GM19351 (cell line): ENCODE data around the gene EIF1B.
"Not testable (repeated sequence)": the region's sequence is repeated elsewhere in the genome, so short reads cannot be mapped to it uniquely, and the experiment has no call there.

ENCODE experiments used
- ATAC-seq: cut with Tn5 transposase; IDR thresholded peaks from one replicate; pipeline ENCODE4 v1.9.1; 2021; ENCODE audit warnings: mild to moderate bottlenecking, moderate library complexity; ENCODE audit not compliant: unreplicated experiment

Gene EIF1B

GRCh38 chr3:40309418-40309924 is at the start of gene EIF1B:
Gene EIF1B (plus strand): TSS chr3:40309707. CDS start chr3:40309942, 235 bp downstream.
- peak; percentile 85 for ATAC-seq

GRCh38 chr3:40262331-40262730 is 47.2 kb upstream of the EIF1B start:
- ATAC-seq = no peak

GRCh38 chr3:40264451-40264850 is 45.1 kb upstream of the EIF1B start:
- ATAC-seq = no peak

GRCh38 chr3:40265181-40265580 is 44.3 kb upstream of the EIF1B start:
- no peak for ATAC-seq

- ATAC-seq = no peak
These were observed 41.4 kb upstream of the EIF1B start for GRCh38 chr3:40267937-40268724.

GRCh38 chr3:40268802-40269524 is 40.5 kb upstream of the EIF1B start:
- no peak for ATAC-seq

- no peak for ATAC-seq
These were observed 30.7 kb upstream of the EIF1B start for GRCh38 chr3:40278791-40279190.

- ATAC-seq = no peak
These were observed 27.5 kb upstream of the EIF1B start for GRCh38 chr3:40281995-40282394.

GRCh38 chr3:40283057-40283456 is 26.4 kb upstream of the EIF1B start:
- ATAC-seq = not testable (repeated sequence)

GRCh38 chr3:40287248-40287647 is 22.3 kb upstream of the EIF1B start:
- no peak for ATAC-seq

DNA sequence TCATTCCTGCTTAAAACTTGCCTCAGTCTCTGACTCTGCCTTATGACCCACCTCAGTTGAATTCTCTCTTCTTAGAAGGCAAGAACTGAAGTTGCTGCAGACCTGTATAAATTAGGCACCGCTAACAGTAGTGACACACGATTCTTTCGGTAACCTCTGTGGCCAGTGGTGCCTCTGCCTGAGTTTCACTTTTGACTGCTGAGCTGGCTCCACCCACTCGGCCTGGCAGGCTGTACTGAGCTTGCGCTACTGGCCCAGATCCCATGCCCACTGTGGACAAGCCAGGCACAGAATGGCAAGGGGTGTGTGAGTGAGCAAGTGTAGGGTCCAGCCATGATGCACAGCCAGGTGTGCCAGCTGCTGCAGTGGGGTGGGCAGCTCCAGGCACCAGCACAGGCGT is 19.1 kb upstream of the EIF1B start:
- no peak for ATAC-seq

DNA sequence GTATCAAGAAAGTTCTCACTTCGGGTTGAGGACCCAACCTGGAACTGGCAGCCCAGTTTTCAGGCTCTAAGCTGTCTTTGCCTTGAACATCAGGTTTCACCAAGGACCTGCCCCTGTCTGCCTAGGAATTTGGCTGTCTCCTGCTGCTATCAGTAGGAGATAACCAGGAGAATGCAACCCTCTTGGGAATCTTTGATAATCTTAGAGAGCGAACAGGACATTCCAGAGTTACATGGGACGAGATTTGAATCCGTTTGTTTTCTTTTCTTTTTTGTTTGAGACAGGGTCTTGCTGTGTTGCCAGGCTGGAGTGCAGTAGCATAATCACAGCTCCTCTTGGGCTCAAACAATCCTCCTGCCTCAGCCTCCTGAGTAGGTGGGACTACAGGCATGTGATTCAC is 18.0 kb upstream of the EIF1B start:
- no peak for ATAC-seq

GRCh38 chr3:40292637-40293349 is 16.7 kb upstream of the EIF1B start:
- no peak for ATAC-seq

- no peak for ATAC-seq
These were observed 15.1 kb upstream of the EIF1B start for GRCh38 chr3:40294434-40294833.

DNA sequence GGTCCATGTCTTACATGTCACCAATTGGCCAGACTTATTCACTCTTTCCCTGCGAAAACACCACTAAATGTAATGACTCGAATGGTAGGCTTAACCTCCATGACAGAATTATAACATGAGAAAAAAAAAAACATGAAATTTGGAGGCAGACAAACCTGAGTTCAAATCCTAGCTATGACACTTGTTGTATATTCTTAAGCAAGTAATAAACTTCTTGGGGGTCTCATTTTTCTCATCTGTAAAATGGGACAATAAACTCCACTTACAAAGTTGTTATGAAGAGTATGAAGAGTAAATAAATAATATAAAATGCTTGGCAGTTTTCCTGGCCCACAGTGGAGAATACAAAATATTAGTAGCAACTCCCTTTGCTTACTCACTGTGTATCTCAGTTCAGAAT is 11.4 kb upstream of the EIF1B start:
- no peak for ATAC-seq

- ATAC-seq = no peak
These were observed 10.3 kb upstream of the EIF1B start for GRCh38 chr3:40299130-40299720.

- ATAC-seq = no peak
These were observed 9.7 kb upstream of the EIF1B start for GRCh38 chr3:40299721-40300335.

GRCh38 chr3:40302784-40303183 is 6.7 kb upstream of the EIF1B start:
- no peak for ATAC-seq

- no peak for ATAC-seq
These were observed 5.2 kb upstream of the EIF1B start for GRCh38 chr3:40304352-40304751.

DNA sequence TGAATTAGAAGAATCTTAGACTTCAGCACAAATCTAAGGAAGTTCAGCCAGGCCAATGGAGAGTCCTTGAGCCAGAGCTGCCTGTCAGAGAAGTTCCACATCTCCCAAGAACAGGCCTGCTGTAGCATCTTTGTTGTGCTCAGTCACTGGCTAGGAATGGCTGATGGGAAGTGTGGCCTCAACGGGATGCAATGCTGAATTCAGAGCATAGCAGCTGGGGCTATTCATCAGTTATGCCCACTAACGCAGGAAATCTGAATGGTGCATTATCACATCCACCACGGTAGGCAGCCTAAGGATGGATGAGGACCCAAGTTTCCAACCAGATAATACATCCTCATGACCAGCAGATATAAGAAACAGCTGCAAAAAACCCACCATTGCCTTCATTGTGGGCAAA is 3.2 kb upstream of the EIF1B start:
- no peak for ATAC-seq

GRCh38 chr3:40307176-40307575 is 2.3 kb upstream of the EIF1B start:
- no peak for ATAC-seq
